Measurements from ENCODE around the gene SMIM5. TPM values are rescaled to one million over a fixed set of nuclear protein-coding genes. Genes with fewer than 3 reads are reported as not detected.

SMIM5 gene
- total RNA-seq, 1 experiment from 2014 or later = 0.20 TPM

- no peaks in the 10 kb centered on the region for H3K27me3 Mint-ChIP-seq (ENCODE audit: insufficient read depth, unreplicated experiment)
- no peaks in the 10 kb centered on the region for H3K9me3 Mint-ChIP-seq (ENCODE audit: unreplicated experiment)
- intact Hi-C loops (cut with micrococcal nuclease; ENCODE audit: unreplicated experiment) = no loop called here
- H3K9me3 ChIP-seq = no peaks in the 10 kb centered on the region
- H3K4me1 Mint-ChIP-seq (ENCODE audit: low read depth, unreplicated experiment) = no peaks in the 10 kb centered on the region
- no TSS peak for BruUV-seq (replicated peaks)
- TF ChIP-seq CTCF (IDR thresholded peaks at IDR 0.05; ENCODE audit: insufficient read depth in 1 of 2, low read depth in 1 of 2, low read length in 1 of 2, severe bottlenecking in 1 of 2, unreplicated experiment in 1 of 2) = no peak
- no peak for DNase-seq
- H3K36me3 ChIP-seq (ENCODE audit: control insufficient read depth, insufficient read depth, low read length) = peaks cover 2% of the 10 kb centered on the region
- H3K4me3 ChIP-seq (ENCODE audit: low read depth, low read length) = no peak overlapping the region
- ChIA-PET CTCF (interaction anchor here (2.0 kb wide), 1 partner anchor 76 kb away, joined by 13 read pairs; no protein-coding TSS in a partner anchor), POLR2A (no interaction called here)
- H3K4me3 Mint-ChIP-seq (ENCODE audit: unreplicated experiment) = no peak overlapping the region
- H3K27ac Mint-ChIP-seq (ENCODE audit: unreplicated experiment) = no peak overlapping the region
- peaks cover 78% of the 10 kb centered on the region for H3K36me3 Mint-ChIP-seq (ENCODE audit: insufficient read depth, unreplicated experiment)
- H3K27me3 ChIP-seq (replicated peaks; ENCODE audit: control insufficient read depth, insufficient read depth, low read length) = no peaks in the 10 kb centered on the region
- H3K4me1 ChIP-seq = peaks cover 7% of the 10 kb centered on the region; the same call in 1 of the 2 replicates
These were observed 38.8 kb downstream of the SMIM5 start for GRCh38 chr17:75672011-75672410.

- no peaks in the 10 kb centered on the region for H3K4me1 Mint-ChIP-seq (ENCODE audit: low read depth, unreplicated experiment)
- no peak overlapping the region for H3K27ac Mint-ChIP-seq (ENCODE audit: unreplicated experiment)
- no peaks in the 10 kb centered on the region for H3K9me3 Mint-ChIP-seq (ENCODE audit: unreplicated experiment)
- H3K27me3 ChIP-seq (replicated peaks; ENCODE audit: control insufficient read depth, insufficient read depth, low read length) = no peaks in the 10 kb centered on the region
- no peak overlapping the region for H3K4me3 ChIP-seq (ENCODE audit: low read depth, low read length)
- peaks cover 2% of the 10 kb centered on the region for H3K36me3 ChIP-seq (ENCODE audit: control insufficient read depth, insufficient read depth, low read length)
- H3K9me3 ChIP-seq = no peaks in the 10 kb centered on the region
- TF ChIP-seq CTCF (IDR thresholded peaks at IDR 0.05; ENCODE audit: insufficient read depth in 1 of 2, low read depth in 1 of 2, low read length in 1 of 2, severe bottlenecking in 1 of 2, unreplicated experiment in 1 of 2) = no peak
- H3K27me3 Mint-ChIP-seq (ENCODE audit: insufficient read depth, unreplicated experiment) = no peaks in the 10 kb centered on the region
- H3K4me3 Mint-ChIP-seq (ENCODE audit: unreplicated experiment) = no peak overlapping the region
- intact Hi-C loops (cut with micrococcal nuclease; ENCODE audit: unreplicated experiment) = no loop called here
- POLR2A ChIA-PET = interaction anchor here (0.5 to 0.7 kb wide), 2 partner anchors 40 to 77 kb away, joined by 3 to 6 read pairs; no protein-coding TSS in a partner anchor
- CTCF ChIA-PET = interaction anchor here (0.6 to 2.1 kb wide), 4 partner anchors 41 to 379 kb away, joined by 3 to 14 read pairs (median 8); partner anchors contain the start of gene SMIM5
- 0 out of 2 replicates have a peak, but pooled peaks cover under 1% of the 10 kb centered on the region for H3K4me1 ChIP-seq
- no TSS peak for BruUV-seq (replicated peaks)
- H3K36me3 Mint-ChIP-seq (ENCODE audit: insufficient read depth, unreplicated experiment) = peaks cover 84% of the 10 kb centered on the region
- DNase-seq = no peak
These were observed 40.3 kb downstream of the SMIM5 start for GRCh38 chr17:75673487-75673886.

DNA sequence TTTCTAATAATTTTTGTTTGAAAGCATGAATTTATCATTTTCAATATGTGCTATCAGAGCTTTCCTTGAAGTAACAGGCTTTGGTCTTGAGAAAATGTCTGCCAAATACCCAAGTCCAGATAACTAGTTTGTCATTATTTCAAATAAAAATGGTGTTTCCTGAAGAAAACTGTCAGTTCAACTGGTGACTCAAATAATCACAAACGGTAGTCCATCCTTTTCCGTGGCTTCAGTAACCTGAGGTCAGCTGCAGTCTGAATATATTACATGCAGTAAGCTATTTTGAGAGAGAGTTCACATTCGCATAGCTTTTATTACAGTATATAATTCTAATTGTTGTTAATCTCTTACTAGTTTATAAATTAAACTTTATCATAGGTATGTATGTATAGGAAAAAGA, 43.2 kb downstream of the SMIM5 start:
- ChIA-PET CTCF (interaction anchor here (0.7 kb wide), 1 partner anchor 10 kb away, joined by 4 read pairs; no protein-coding TSS in a partner anchor), POLR2A (interaction anchor here (0.6 to 1.0 kb wide), 3 partner anchors 10 to 425 kb away, joined by 3 to 4 read pairs (median 4); partner anchors contain the start of gene RECQL5)
- Mint-ChIP-seq H3K4me1 (ENCODE audit: low read depth, unreplicated experiment) (peaks cover 7% of the 10 kb centered on the region), H3K9me3 (ENCODE audit: unreplicated experiment) (no peaks in the 10 kb centered on the region), H3K27me3 (ENCODE audit: insufficient read depth, unreplicated experiment) (no peaks in the 10 kb centered on the region), H3K27ac (ENCODE audit: unreplicated experiment) (no peak overlapping the region), H3K36me3 (ENCODE audit: insufficient read depth, unreplicated experiment) (peaks cover 84% of the 10 kb centered on the region), H3K4me3 (ENCODE audit: unreplicated experiment) (no peak overlapping the region)
- peaks cover 5% of the 10 kb centered on the region for H3K36me3 ChIP-seq (ENCODE audit: control insufficient read depth, insufficient read depth, low read length)
- no peak overlapping the region for H3K4me3 ChIP-seq (ENCODE audit: low read depth, low read length)
- intact Hi-C loops (cut with micrococcal nuclease; ENCODE audit: unreplicated experiment) = no loop called here
- no peak for TF ChIP-seq CTCF (IDR thresholded peaks at IDR 0.05; ENCODE audit: insufficient read depth in 1 of 2, low read depth in 1 of 2, low read length in 1 of 2, severe bottlenecking in 1 of 2, unreplicated experiment in 1 of 2)
- no peaks in the 10 kb centered on the region for H3K9me3 ChIP-seq
- no TSS peak for BruUV-seq (replicated peaks)
- no peaks in the 10 kb centered on the region for H3K27me3 ChIP-seq (replicated peaks; ENCODE audit: control insufficient read depth, insufficient read depth, low read length)
- no peaks in the 10 kb centered on the region for H3K4me1 ChIP-seq
- DNase-seq = no peak
